Stimulated activated naive CD8-positive, alpha-beta T cell treated with anti-CD3 and anti-CD28 coated beads, Interleukin-15, Interleukin-2, amounts not matched to agents 100 ng/mL and 50 ng/mL, for 24 hours (primary cell): ENCODE measurements around the gene CHMP5.
"Not testable (repeated sequence)": the region's sequence is repeated elsewhere in the genome, so short reads cannot be mapped to it uniquely, and the experiment has no call there.

Experiments
- H3K27ac Mint-ChIP-seq: one replicate; pipeline ENCODE4 v1.8.0; 2021; ENCODE audit warnings: mild to moderate bottlenecking, mixed read lengths
- H3K27me3 Mint-ChIP-seq: one replicate; pipeline ENCODE4 v1.8.0; 2021; ENCODE audit warnings: mixed read lengths
- H3K36me3 Mint-ChIP-seq: one replicate; pipeline ENCODE4 v1.8.0; 2021; ENCODE audit warnings: low read depth, mixed read lengths
- H3K4me1 Mint-ChIP-seq: one replicate; pipeline ENCODE4 v1.8.0; 2021; ENCODE audit warnings: low read depth, mixed read lengths
- H3K4me3 Mint-ChIP-seq: one replicate; pipeline ENCODE4 v1.8.0; 2021; ENCODE audit warnings: mild to moderate bottlenecking, mixed read lengths
- H3K9me3 Mint-ChIP-seq: one replicate; pipeline ENCODE4 v1.8.0; 2021; ENCODE audit warnings: mixed read lengths

CHMP5 gene

DNA sequence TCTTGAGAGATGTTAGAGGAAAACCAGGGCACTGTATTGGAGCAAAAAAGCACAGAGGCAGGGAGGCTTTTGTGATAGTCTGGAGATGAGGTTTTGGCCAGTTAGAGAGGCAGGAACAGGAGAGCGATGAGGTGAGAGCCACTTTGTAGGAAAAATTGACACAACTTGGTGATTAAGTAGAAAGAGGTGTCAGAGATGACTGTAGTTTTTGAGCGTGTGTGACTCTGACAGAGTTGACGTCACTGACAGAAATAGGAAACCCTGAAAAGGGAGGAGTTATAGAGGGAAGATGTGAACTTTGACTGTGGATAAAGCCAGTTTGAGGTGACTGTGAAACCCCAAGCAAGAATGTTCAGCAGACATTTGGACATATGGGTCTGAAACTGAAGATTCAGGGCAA, 41.2 kb downstream of the CHMP5 start:
- H3K9me3 Mint-ChIP-seq: no peaks in the 10 kb centered on the region
- H3K4me1 Mint-ChIP-seq: peaks cover 16% of the 10 kb centered on the region
- no peaks in the 10 kb centered on the region for H3K27me3 Mint-ChIP-seq
- H3K36me3 Mint-ChIP-seq: peaks cover 44% of the 10 kb centered on the region
- H3K27ac Mint-ChIP-seq: no peak overlapping the region
- no peak overlapping the region for H3K4me3 Mint-ChIP-seq

DNA sequence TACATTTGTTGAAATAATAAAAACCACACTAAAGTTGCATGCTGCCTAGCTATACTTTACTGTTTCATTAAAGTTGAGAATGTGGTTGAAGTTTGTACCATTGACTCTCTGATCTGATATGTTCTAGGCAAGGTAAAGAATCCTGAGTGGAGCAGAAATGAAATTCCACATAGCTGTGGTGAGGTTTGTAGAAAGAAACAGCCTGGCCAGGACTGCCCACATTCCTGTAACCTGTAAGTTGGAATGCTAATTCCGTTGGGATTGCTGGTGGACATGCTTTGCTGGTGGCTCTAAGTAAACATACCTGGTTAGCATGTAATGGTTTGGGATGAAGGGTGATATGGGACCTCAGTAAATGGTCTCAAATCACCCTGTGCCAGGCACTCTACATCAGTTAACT, 42.2 kb downstream of the CHMP5 start:
- H3K36me3 Mint-ChIP-seq: peaks cover 47% of the 10 kb centered on the region
- H3K9me3 Mint-ChIP-seq: no peaks in the 10 kb centered on the region
- peak overlapping the region; percentile 73 for H3K27ac Mint-ChIP-seq
- H3K4me1 Mint-ChIP-seq: peaks cover 24% of the 10 kb centered on the region
- H3K27me3 Mint-ChIP-seq: no peaks in the 10 kb centered on the region
- peak overlapping the region; percentile 33 for H3K4me3 Mint-ChIP-seq

DNA sequence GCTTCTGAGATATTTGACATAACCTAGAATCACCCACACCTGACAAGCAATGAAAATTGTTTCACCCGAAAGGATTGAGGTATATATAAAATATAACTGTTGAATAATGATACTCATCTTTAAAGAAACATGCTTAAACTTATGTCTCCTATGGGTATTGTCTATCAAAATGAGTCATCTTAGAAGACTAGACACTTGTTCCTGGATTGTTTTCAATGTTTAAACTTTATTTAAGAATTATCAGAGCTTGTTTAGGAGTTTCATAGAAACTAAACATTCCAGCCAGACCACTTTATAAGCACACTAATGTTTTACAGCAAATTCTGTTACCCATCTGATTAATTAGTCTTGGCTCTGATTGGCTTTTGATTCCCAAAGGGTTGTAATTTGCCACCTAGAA, 45.1 kb downstream of the CHMP5 start:
- peaks cover 58% of the 10 kb centered on the region for H3K36me3 Mint-ChIP-seq
- peaks cover 28% of the 10 kb centered on the region for H3K4me1 Mint-ChIP-seq
- no peak overlapping the region for H3K4me3 Mint-ChIP-seq
- peak overlapping the region; percentile 39 for H3K27ac Mint-ChIP-seq
- H3K27me3 Mint-ChIP-seq: no peaks in the 10 kb centered on the region
- no peaks in the 10 kb centered on the region for H3K9me3 Mint-ChIP-seq

DNA sequence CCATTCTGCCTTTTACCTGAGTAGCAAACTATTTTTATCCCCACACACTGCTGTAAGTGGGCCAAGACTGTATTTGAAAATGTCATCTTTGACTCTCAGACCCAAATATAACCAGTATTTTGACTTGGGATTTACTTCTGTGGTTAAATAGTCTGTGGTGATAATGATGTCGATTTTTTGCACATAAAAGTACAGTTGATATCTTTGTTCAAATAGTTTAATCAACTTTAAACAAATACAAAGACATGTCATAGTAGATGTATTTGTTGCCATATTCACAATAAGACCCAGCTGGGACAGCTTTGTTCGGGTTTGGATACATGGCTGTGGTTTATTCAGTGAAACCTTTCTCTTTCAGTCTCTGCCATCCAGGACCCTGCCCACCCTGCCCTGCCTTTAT, 45.9 kb downstream of the CHMP5 start:
- Mint-ChIP-seq H3K27ac (peak overlapping the region; percentile 83), H3K4me1 (peaks cover 28% of the 10 kb centered on the region), H3K4me3 (no peak overlapping the region), H3K27me3 (no peaks in the 10 kb centered on the region), H3K36me3 (peaks cover 65% of the 10 kb centered on the region), H3K9me3 (no peaks in the 10 kb centered on the region)

DNA sequence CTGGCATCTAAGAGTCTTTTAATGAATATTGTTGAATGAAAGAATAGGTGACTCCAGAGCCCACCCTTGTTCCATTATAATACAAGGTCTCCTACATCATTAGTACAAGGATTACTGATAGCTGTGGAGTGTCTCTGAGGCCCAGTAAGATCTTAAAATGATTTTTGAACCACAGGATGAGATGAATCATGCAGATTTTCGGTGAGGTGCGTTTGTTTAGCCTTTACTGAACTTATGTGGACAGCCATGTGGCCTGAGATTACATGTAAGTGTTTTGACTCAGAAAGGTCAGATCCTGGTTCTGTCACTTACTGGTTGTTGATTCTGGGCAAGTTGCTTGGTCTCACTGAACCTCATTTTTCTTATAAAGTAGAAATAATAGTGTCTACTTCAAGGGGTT, 47.1 kb downstream of the CHMP5 start:
- Mint-ChIP-seq H3K4me3 (no peak overlapping the region), H3K9me3 (no peaks in the 10 kb centered on the region), H3K36me3 (peaks cover 76% of the 10 kb centered on the region), H3K27me3 (no peaks in the 10 kb centered on the region), H3K4me1 (peaks cover 28% of the 10 kb centered on the region), H3K27ac (peak overlapping the region; percentile 83)

DNA sequence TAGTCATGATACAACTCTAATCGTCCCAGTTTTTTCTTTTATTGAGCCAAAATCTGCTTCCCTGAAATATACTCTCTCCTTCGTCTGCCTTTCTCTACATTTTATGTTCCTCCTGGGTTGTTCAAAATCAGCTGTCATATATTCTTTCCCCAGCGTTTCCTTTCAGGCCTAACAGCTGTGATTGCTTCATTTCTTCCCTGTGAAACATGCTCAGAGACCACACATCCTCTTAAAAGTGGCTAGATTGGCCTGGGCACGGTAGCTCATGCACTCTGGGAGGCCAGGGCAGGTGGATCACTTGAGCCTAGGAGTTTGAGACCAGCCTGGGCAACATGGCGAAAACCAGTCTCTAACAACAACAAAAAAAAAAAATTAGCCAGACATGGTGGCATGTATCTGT, 50.5 kb downstream of the CHMP5 start:
- H3K4me1 Mint-ChIP-seq: peaks cover 29% of the 10 kb centered on the region
- no peak overlapping the region for H3K4me3 Mint-ChIP-seq
- H3K36me3 Mint-ChIP-seq: peaks cover 71% of the 10 kb centered on the region
- H3K9me3 Mint-ChIP-seq: no peaks in the 10 kb centered on the region
- no peaks in the 10 kb centered on the region for H3K27me3 Mint-ChIP-seq
- no peak overlapping the region for H3K27ac Mint-ChIP-seq

DNA sequence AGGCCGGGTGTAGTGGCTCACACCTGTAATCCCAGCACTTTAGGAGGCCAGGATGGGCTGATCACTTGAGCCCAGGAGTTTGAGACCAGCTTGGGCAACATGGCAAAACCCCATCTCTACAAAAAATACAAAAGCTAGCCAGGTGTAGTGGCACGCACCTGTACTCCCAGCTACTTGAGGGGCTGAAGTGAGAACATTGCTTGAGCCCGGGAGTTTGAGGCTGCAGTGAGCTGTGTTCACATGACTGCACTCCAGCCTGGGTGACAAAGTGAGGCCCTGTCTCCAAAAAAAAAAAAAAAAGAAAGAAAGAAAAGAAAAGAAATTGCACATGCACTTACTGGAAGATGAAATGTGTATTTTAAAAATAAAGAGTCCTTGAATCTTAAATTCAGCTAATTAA, 52.3 kb downstream of the CHMP5 start:
- H3K4me3 Mint-ChIP-seq, H3K9me3 Mint-ChIP-seq, H3K27me3 Mint-ChIP-seq, H3K27ac Mint-ChIP-seq: not testable (repeated sequence)
- peaks cover 23% of the 10 kb centered on the region for H3K4me1 Mint-ChIP-seq
- peaks cover 74% of the 10 kb centered on the region for H3K36me3 Mint-ChIP-seq

DNA sequence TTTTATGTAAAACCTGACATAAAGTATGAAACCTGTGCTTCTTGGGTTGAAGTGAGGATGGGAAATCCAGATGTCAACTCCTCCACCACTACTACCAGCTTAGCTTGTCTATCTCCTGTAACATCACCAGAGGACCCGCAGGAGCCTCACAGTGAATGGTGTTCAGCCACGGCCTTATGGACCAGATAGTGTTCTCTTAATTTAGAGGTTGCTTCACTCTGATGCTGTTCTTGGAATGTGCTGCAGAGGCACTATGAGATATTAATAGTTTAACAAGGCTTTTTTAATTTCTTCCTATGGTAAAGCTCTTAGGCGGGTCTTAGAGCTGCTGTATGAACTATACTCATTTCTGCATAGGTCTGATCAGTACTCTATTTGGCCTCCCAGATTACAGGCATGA, 53.4 kb downstream of the CHMP5 start:
- Mint-ChIP-seq H3K4me1 (peaks cover 19% of the 10 kb centered on the region), H3K4me3 (no peak overlapping the region), H3K36me3 (peaks cover 74% of the 10 kb centered on the region), H3K9me3 (no peaks in the 10 kb centered on the region), H3K27ac (no peak overlapping the region), H3K27me3 (no peaks in the 10 kb centered on the region)

DNA sequence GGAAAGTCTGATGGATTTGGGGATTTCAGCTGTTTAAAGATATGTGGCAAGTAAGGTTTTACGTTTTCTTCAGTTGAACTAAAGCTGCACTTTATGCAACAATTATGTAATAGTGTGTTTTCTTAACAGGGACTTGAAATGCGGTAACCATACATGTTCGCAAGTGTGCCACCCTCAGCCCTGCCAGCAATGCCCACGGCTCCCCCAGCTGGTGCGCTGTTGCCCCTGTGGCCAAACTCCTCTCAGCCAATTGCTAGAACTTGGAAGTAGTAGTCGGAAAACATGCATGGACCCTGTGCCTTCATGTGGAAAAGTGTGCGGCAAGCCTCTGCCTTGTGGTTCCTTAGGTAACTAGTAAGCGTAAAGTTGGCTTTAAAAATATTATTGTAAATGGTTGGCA, 53.9 kb downstream of the CHMP5 start:
- Mint-ChIP-seq H3K4me1 (peaks cover 19% of the 10 kb centered on the region), H3K27me3 (no peaks in the 10 kb centered on the region), H3K27ac (no peak overlapping the region), H3K36me3 (peaks cover 72% of the 10 kb centered on the region), H3K9me3 (no peaks in the 10 kb centered on the region), H3K4me3 (no peak overlapping the region)

DNA sequence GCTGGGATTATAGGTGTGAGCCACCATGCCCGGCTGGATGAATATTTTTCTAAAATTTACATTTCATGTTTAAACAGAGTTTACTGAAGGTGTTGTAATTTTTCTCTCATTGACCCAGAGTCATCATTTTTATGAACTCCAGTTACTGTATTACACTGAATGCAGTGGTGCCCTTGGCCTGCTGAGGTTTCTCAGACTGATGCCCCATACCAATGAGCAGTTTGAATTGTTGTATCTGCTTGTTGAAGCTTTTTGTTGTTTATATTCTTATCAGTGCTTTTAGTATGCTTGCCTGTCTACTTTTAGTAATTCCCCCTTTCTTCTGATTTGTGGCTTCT, 55.4 kb downstream of the CHMP5 start:
- Mint-ChIP-seq H3K9me3 (no peaks in the 10 kb centered on the region), H3K4me1 (peaks cover 19% of the 10 kb centered on the region), H3K27me3 (no peaks in the 10 kb centered on the region), H3K27ac (peak overlapping the region; percentile 73), H3K4me3 (no peak overlapping the region), H3K36me3 (peaks cover 76% of the 10 kb centered on the region)

DNA sequence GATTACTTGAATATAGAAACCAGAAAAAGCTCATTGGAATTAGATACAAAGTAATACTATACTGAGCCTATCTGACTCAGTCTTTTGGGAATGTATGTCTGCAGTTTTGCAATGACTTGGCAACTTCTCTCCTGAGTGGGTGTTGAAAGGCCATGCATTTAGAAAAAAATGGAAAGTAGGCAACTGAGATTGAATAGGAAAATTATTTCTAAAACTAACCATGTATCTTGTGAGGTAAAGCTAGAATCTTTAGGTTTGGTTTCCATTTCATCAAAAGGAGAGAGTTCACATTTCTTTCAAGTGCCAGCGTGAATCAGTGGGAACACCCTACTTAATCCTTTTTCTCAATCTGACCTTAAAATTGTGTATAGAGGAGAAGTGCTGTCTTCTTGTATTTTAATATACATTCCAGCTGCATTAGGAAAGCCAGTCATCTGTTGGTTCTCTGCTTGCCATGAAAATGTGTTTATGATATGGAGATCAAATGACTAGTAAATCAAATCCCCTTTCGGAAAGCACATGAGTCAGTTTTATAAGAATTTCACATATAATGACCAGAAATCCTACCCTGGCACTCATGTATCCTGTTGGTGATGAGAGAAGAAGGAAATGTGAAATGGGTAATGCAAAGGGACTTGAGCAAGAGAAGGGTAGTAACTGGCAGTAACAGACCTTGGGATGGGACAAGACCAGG, 55.9 kb downstream of the CHMP5 start:
- Mint-ChIP-seq H3K36me3 (peaks cover 74% of the 10 kb centered on the region), H3K9me3 (no peaks in the 10 kb centered on the region), H3K27me3 (no peaks in the 10 kb centered on the region), H3K4me3 (no peak overlapping the region), H3K4me1 (peaks cover 19% of the 10 kb centered on the region), H3K27ac (peak overlapping the region; percentile 73)

DNA sequence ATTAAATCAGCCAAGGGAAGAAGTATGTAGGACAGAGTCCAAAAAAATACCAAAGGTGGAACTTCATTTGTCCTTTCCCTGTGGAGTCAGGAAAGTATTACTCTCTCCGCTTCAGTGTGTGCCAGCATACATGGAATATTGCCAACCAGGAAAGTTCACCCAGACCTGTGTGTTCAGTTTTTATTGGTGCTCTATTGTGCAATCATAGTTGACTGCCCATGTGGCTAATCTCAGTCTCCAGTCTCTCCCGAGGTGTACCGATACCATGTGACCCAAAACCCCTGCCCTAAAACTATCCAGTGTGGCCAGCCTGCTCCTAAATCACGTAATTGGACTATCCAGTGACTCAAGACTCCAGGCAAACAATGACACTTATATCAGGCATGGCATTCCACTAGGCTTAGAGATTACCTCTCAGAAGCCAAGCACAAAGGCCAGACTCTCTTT, 64.3 kb downstream of the CHMP5 start:
- H3K36me3 Mint-ChIP-seq: peaks cover 66% of the 10 kb centered on the region
- H3K27me3 Mint-ChIP-seq: no peaks in the 10 kb centered on the region
- H3K9me3 Mint-ChIP-seq: no peaks in the 10 kb centered on the region
- no peak overlapping the region for H3K4me3 Mint-ChIP-seq
- no peak overlapping the region for H3K27ac Mint-ChIP-seq
- no peaks in the 10 kb centered on the region for H3K4me1 Mint-ChIP-seq

DNA sequence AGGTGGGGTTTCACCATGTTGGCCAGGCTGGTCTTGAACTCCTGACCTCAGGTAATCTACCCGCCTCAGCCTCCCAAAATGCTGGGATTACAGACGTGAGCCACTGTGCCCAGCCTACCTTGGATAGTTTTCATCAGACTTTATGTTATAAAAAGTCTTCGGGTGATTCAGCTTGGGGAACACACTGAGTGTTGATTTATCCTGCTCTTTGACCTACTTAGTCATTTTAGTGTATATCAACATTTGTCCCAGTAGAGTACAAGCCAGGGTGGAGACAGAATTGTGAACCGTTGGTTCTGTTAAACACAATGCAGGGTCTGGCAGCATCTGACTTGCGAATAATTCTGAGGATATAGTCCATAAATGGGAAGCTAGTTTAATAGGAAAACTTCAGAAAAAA, 65.1 kb downstream of the CHMP5 start:
- Mint-ChIP-seq H3K36me3 (peaks cover 68% of the 10 kb centered on the region), H3K27me3 (no peaks in the 10 kb centered on the region), H3K27ac (no peak overlapping the region), H3K4me3 (no peak overlapping the region), H3K9me3 (no peaks in the 10 kb centered on the region), H3K4me1 (no peaks in the 10 kb centered on the region)

DNA sequence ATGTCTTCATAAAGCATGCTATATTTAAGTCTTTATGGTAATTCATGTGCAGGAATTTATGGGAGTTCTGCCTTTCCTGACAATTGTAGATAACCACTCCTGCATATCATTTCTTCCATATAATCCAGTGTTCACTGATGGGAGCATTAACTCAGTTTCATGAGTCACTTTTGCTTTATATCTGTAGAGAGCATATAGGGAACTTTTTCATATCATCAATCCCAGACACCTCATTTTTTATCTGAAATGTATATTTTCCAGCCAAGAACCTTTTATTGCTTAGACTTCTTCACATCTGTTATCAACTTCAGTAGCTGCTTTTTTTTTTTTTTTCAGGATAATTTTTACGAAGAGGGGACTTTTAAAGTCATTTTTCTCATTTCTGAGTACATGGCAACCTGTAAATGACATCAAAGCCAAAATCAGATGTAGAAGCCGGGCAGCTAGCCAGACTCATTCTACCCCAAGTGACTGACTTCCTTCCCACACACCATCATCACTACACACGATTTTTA, 66.6 kb downstream of the CHMP5 start:
- Mint-ChIP-seq H3K27me3 (no peaks in the 10 kb centered on the region), H3K4me3 (no peak overlapping the region), H3K27ac (no peak overlapping the region), H3K36me3 (peaks cover 76% of the 10 kb centered on the region), H3K9me3 (no peaks in the 10 kb centered on the region), H3K4me1 (no peaks in the 10 kb centered on the region)
